Measurements from ENCODE around the gene KCTD7. TPM values are rescaled to one million over a fixed set of nuclear protein-coding genes. Genes with fewer than 3 reads are reported as not detected.
A peak's percentile ranks its signal among the peaks of the same experiment; 100 is the strongest.
"Not testable (repeated sequence)": the region's sequence is repeated elsewhere in the genome, so short reads cannot be mapped to it uniquely, and the experiment has no call there.

The KCTD7 gene
- total RNA-seq, 4 donors from 2014 or later, result 6.2 to 17.9 (median 6.7) TPM

GRCh38 chr7:66591058-66591798 lies 37.5 kb upstream of the KCTD7 start:
- peaks cover 33% of the 10 kb centered on the region for H3K4me1 ChIP-seq
- H3K27ac ChIP-seq, result peak overlapping the region; percentile 97
- not testable (repeated sequence) for H3K27me3 ChIP-seq, H3K36me3 ChIP-seq, H3K9me3 ChIP-seq
- 4% methylated on average over 21 of the region's 35 CpGs for WGBS
- DNase-seq (ENCODE audit: low spot score in 2 of 2), result peak in 1 of 2 donors; percentile 76
- peak overlapping the region; percentile 95 for H3K4me3 ChIP-seq

- H3K27me3 ChIP-seq, result no peaks in the 10 kb centered on the region
- peak overlapping the region; percentile 95 for H3K4me3 ChIP-seq
- no peaks in the 10 kb centered on the region for H3K36me3 ChIP-seq
- peaks cover 33% of the 10 kb centered on the region for H3K4me1 ChIP-seq
- under 1% methylated on average over 37 of the region's 83 CpGs for WGBS
- TF ChIP-seq POLR2AphosphoS5 (IDR thresholded peaks at IDR 0.05), result peak; percentile 69 to 85 (median 85)
- no peak for TF ChIP-seq EP300 (IDR thresholded peaks at IDR 0.05)
- TF ChIP-seq POLR2A (IDR thresholded peaks at IDR 0.05), result peak; percentile 56 to 89
- DNase-seq (ENCODE audit: low spot score in 2 of 2), result peak; percentile 96
- H3K27ac ChIP-seq, result peak overlapping the region; percentile 97
- no peaks in the 10 kb centered on the region for H3K9me3 ChIP-seq
Observed at GRCh38 chr7:66591799-66592596, 36.7 kb upstream of the KCTD7 start.

GRCh38 chr7:66592597-66593146 lies 36.0 kb upstream of the KCTD7 start:
- WGBS, result 25% methylated on average over 4 of the region's 4 CpGs
- DNase-seq (ENCODE audit: low spot score in 2 of 2), result not testable (repeated sequence)
- TF ChIP-seq EP300 (IDR thresholded peaks at IDR 0.05), result peak; percentile 28

GRCh38 chr7:66594082-66594481 lies 34.6 kb upstream of the KCTD7 start:
- not testable (repeated sequence) for DNase-seq (ENCODE audit: low spot score in 2 of 2); H3K9me3 ChIP-seq; H3K4me3 ChIP-seq; H3K27ac ChIP-seq; H3K36me3 ChIP-seq; H3K27me3 ChIP-seq
- peaks cover 30% of the 10 kb centered on the region for H3K4me1 ChIP-seq
- 89% methylated on average over 8 of the region's 8 CpGs for WGBS

More at GRCh38 chr7:66592597-66593146, 36.0 kb upstream of the KCTD7 start:
- peaks cover 33% of the 10 kb centered on the region for H3K4me1 ChIP-seq
- peak overlapping the region; percentile 97 for H3K27ac ChIP-seq
- peak overlapping the region; percentile 95 for H3K4me3 ChIP-seq
- H3K36me3 ChIP-seq, H3K27me3 ChIP-seq, H3K9me3 ChIP-seq: not testable (repeated sequence)

- DNase-seq (ENCODE audit: low spot score in 2 of 2), result no peak
- no peaks in the 10 kb centered on the region for H3K9me3 ChIP-seq
- no peak for TF ChIP-seq CTCF (IDR thresholded peaks at IDR 0.05)
- no peak for TF ChIP-seq EP300 (IDR thresholded peaks at IDR 0.05)
- no peak for TF ChIP-seq POLR2AphosphoS5 (IDR thresholded peaks at IDR 0.05)
- TF ChIP-seq POLR2A (IDR thresholded peaks at IDR 0.05), result no peak
- H3K36me3 ChIP-seq, result no peaks in the 10 kb centered on the region
- WGBS, result 52% methylated on average over 2 of the region's 2 CpGs
- peaks cover 5% of the 10 kb centered on the region for H3K4me1 ChIP-seq
- no peak overlapping the region for H3K4me3 ChIP-seq
- no peak overlapping the region for H3K27ac ChIP-seq
- no peaks in the 10 kb centered on the region for H3K27me3 ChIP-seq
Observed at GRCh38 chr7:66597461-66597860, 31.2 kb upstream of the KCTD7 start.

GRCh38 chr7:66602159-66602558 lies 26.5 kb upstream of the KCTD7 start:
- no peaks in the 10 kb centered on the region for H3K27me3 ChIP-seq
- no peaks in the 10 kb centered on the region for H3K4me1 ChIP-seq
- H3K9me3 ChIP-seq, result no peaks in the 10 kb centered on the region
- DNase-seq (ENCODE audit: low spot score in 2 of 2), result no peak
- WGBS, result 63% methylated on average over 3 of the region's 3 CpGs
- no peaks in the 10 kb centered on the region for H3K36me3 ChIP-seq
- no peak for TF ChIP-seq POLR2A (IDR thresholded peaks at IDR 0.05)
- no peak for TF ChIP-seq POLR2AphosphoS5 (IDR thresholded peaks at IDR 0.05)
- no peak for TF ChIP-seq CTCF (IDR thresholded peaks at IDR 0.05)
- TF ChIP-seq EP300 (IDR thresholded peaks at IDR 0.05), result no peak
- H3K27ac ChIP-seq, result no peak overlapping the region
- H3K4me3 ChIP-seq, result no peak overlapping the region

GRCh38 chr7:66604198-66604597 lies 24.5 kb upstream of the KCTD7 start:
- WGBS, result 96% methylated on average over 1 of the region's 1 CpG
- DNase-seq (ENCODE audit: low spot score in 2 of 2), result no peak
- Histone ChIP-seq H3K27me3 (no peaks in the 10 kb centered on the region), H3K27ac (no peak overlapping the region), H3K36me3 (no peaks in the 10 kb centered on the region), H3K4me3 (no peak overlapping the region), H3K9me3 (no peaks in the 10 kb centered on the region), H3K4me1 (no peaks in the 10 kb centered on the region)
- no peak for TF ChIP-seq POLR2A (IDR thresholded peaks at IDR 0.05)
- TF ChIP-seq EP300 (IDR thresholded peaks at IDR 0.05), result no peak
- no peak for TF ChIP-seq POLR2AphosphoS5 (IDR thresholded peaks at IDR 0.05)

GRCh38 chr7:66606540-66607291 lies 22.0 kb upstream of the KCTD7 start:
- H3K9me3 ChIP-seq; H3K4me3 ChIP-seq; DNase-seq (ENCODE audit: low spot score in 2 of 2); H3K27me3 ChIP-seq; H3K4me1 ChIP-seq; H3K27ac ChIP-seq; H3K36me3 ChIP-seq: not testable (repeated sequence)
- 93% methylated on average over 34 of the region's 34 CpGs for WGBS

All from suprapubic skin (tissue), 4 donors.